H1 (cell line): Measurements from ENCODE around the gene ABCC11. TPM values are rescaled to one million over a fixed set of nuclear protein-coding genes. Genes with fewer than 3 reads are reported as not detected.
A peak's percentile ranks its signal among the peaks of the same experiment; 100 is the strongest.

Source experiments
- CTCF ChIA-PET: fragments of 300-600 bp; sonication (Branson Sonifier 250); formaldehyde crosslinking; loops from one replicate; lab custom pipeline; 2021; ENCODE audit not compliant: partially characterized antibody; lab: Charles Lee
- POLR2A ChIA-PET: fragments of 300-600 bp; sonication (Branson Sonifier 250); formaldehyde crosslinking; loops from one replicate; lab custom pipeline; 2021; ENCODE audit warnings: inconsistent platforms; ENCODE audit not compliant: partially characterized antibody; lab: Charles Lee
- DNase-seq, 2 experiments: peaks; one replicate each; pipeline versions ENCODE4 v3.0.0 to v3.0.0-alpha.2; 2010 to 2022; ENCODE audit warnings: low spot score in 2 of 2, low read depth in 1 of 2, mixed read lengths in 1 of 2
- FAIRE-seq: peaks from 2 replicates; lab custom pipeline; 2011; peaks lifted over from hg19 to GRCh38; lab: Jason Lieb, UNC
- H2AFZ ChIP-seq: 2 replicates; pipeline ENCODE4 v1.8.1; 2012; ENCODE audit warnings: low read length, inconsistent platforms
- H2AK5ac ChIP-seq: 2 replicates; pipeline ENCODE4 v1.6.1; 2013; ENCODE audit warnings: low read depth, low read length
- H2BK120ac ChIP-seq: replicated peaks from 2 replicates; pipeline ENCODE3; 2013; ENCODE audit warnings: low read depth, low read length, inconsistent platforms
- H2BK12ac ChIP-seq: 2 replicates; pipeline ENCODE4 v1.6.1; 2013; ENCODE audit warnings: low read depth, low read length
- H2BK15ac ChIP-seq: 2 replicates; pipeline ENCODE4 v1.6.1; 2013; ENCODE audit warnings: low read length
- H2BK20ac ChIP-seq: 2 replicates; pipeline ENCODE4 v1.6.1; 2013; ENCODE audit warnings: low read length
- H2BK5ac ChIP-seq: 2 replicates; pipeline ENCODE4 v1.6.1; 2013; ENCODE audit warnings: low read depth, low read length
- H3K14ac ChIP-seq: 2 replicates; pipeline ENCODE4 v1.6.1; 2013; ENCODE audit warnings: inconsistent platforms; ENCODE audit not compliant: insufficient read length
- H3K18ac ChIP-seq: 2 replicates; pipeline ENCODE4 v1.6.1; 2013; ENCODE audit warnings: low read length; ENCODE audit errors: extremely low read depth
- H3K23ac ChIP-seq: 2 replicates; pipeline ENCODE4 v1.6.1; 2013; ENCODE audit warnings: inconsistent platforms; ENCODE audit not compliant: insufficient read length
- H3K23me2 ChIP-seq: 2 replicates; pipeline ENCODE4 v1.6.1; 2013; ENCODE audit warnings: low read depth, low read length
- H3K27ac ChIP-seq: 2 replicates; pipeline ENCODE4 v1.6.1; 2011; ENCODE audit warnings: low read depth, low read length, inconsistent platforms
- H3K27me3 ChIP-seq, 4 experiments: replicated peaks in 1 of 4; 1 replicate in 1 of 4; 2 replicates in 3 of 4; pipeline versions ENCODE4 v1.6.1 to v1.8.1; 2011 to 2013; ENCODE audit warnings: low read length in 3 of 4, mild to moderate bottlenecking in 3 of 4, inconsistent platforms in 2 of 4, mixed read lengths in 2 of 4, moderate library complexity in 1 of 4; ENCODE audit not compliant: control insufficient read depth in 3 of 4, insufficient read depth in 3 of 4; ENCODE audit errors: extremely low read depth in 1 of 4
- H3K36me3 ChIP-seq, 4 experiments: 2 replicates each; pipeline versions ENCODE4 v1.6.1 to v1.8.1; 2011 to 2013; ENCODE audit warnings: mild to moderate bottlenecking in 4 of 4, low read length in 3 of 4, moderate library complexity in 2 of 4, control low read depth in 1 of 4, inconsistent platforms in 1 of 4; ENCODE audit not compliant: insufficient read depth in 4 of 4, control insufficient read depth in 2 of 4
- H3K4ac ChIP-seq: replicated peaks from 2 replicates; pipeline ENCODE3; 2013; ENCODE audit warnings: low read length, low read depth, mixed read lengths, inconsistent platforms; ENCODE audit not compliant: insufficient read length
- H3K4me1 ChIP-seq, 4 experiments: replicated peaks in 1 of 4; 1 replicate in 1 of 4; 2 replicates in 3 of 4; pipeline versions ENCODE4 v1.6.1 to v1.8.1; 2011 to 2013; ENCODE audit warnings: low read length in 3 of 4, inconsistent platforms in 2 of 4, mixed read lengths in 1 of 4; ENCODE audit not compliant: insufficient read depth in 4 of 4, control insufficient read depth in 3 of 4
- H3K4me2 ChIP-seq, 2 experiments: 2 replicates each; pipeline versions ENCODE4 v1.6.1 to v1.8.1; 2011 to 2013; ENCODE audit warnings: low read depth in 2 of 2, low read length in 2 of 2, control low read depth in 1 of 2, inconsistent platforms in 1 of 2, mild to moderate bottlenecking in 1 of 2; ENCODE audit not compliant: insufficient read depth in 1 of 2
- H3K4me3 ChIP-seq, 4 experiments: fragments of 200-600, 300-600 bp in 1 of 4; sonication (generic), shearing (Covaris generic), sonication (Bioruptor Twin) in 1 of 4; 2 replicates each; pipeline versions ENCODE4 v1.5.1 to v1.8.1; 2011 to 2016; ENCODE audit warnings: low read length in 4 of 4, low read depth in 3 of 4, control low read depth in 2 of 4, inconsistent platforms in 2 of 4, mild to moderate bottlenecking in 2 of 4, mixed read lengths in 1 of 4, moderate library complexity in 1 of 4; ENCODE audit not compliant: insufficient read depth in 2 of 4; ENCODE audit errors: extremely low read depth in 1 of 4
- H3K56ac ChIP-seq: replicated peaks from 2 replicates; pipeline ENCODE3; 2013; ENCODE audit warnings: low read depth, mild to moderate bottlenecking, mixed read lengths, low read length, inconsistent platforms; ENCODE audit not compliant: insufficient read length
- H3K79me1 ChIP-seq: 2 replicates; pipeline ENCODE4 v1.6.1; 2013; ENCODE audit warnings: low read depth, low read length, control low read depth
- H3K79me2 ChIP-seq, 2 experiments: 2 replicates each; pipeline versions ENCODE4 v1.6.1 to v1.8.1; 2012 to 2013; ENCODE audit warnings: low read length in 2 of 2, mild to moderate bottlenecking in 2 of 2, inconsistent platforms in 1 of 2; ENCODE audit not compliant: insufficient read depth in 2 of 2, control insufficient read depth in 1 of 2
- H3K9ac ChIP-seq, 4 experiments: replicated peaks in 1 of 4; 1 replicate in 1 of 4; 2 replicates in 3 of 4; pipeline versions ENCODE4 v1.6.1 to v1.8.1; 2011 to 2013; ENCODE audit warnings: low read depth in 3 of 4, low read length in 3 of 4, control low read depth in 2 of 4, mild to moderate bottlenecking in 2 of 4, moderate library complexity in 2 of 4, inconsistent platforms in 1 of 4; ENCODE audit errors: extremely low read depth in 1 of 4
- H3K9me3 ChIP-seq, 2 experiments: 2 replicates each; pipeline versions ENCODE4 v1.6.1 to v1.8.1; 2012 to 2013; ENCODE audit warnings: mild to moderate bottlenecking in 2 of 2, moderate library complexity in 2 of 2, control low read depth in 1 of 2, inconsistent platforms in 1 of 2, low read depth in 1 of 2, low read length in 1 of 2, mixed read lengths in 1 of 2; ENCODE audit not compliant: insufficient read depth in 2 of 2
- H4K20me1 ChIP-seq, 2 experiments: replicated peaks in 1 of 2; 2 replicates each; pipeline versions ENCODE3 to v1.8.1; 2011 to 2013; ENCODE audit warnings: inconsistent platforms in 2 of 2, low read length in 2 of 2, mild to moderate bottlenecking in 1 of 2; ENCODE audit not compliant: insufficient read depth in 2 of 2, control insufficient read depth in 1 of 2
- H4K5ac ChIP-seq: 2 replicates; pipeline ENCODE4 v1.6.1; 2013; ENCODE audit warnings: low read length, low read depth, mixed read lengths, inconsistent platforms; ENCODE audit not compliant: insufficient read length
- H4K8ac ChIP-seq: 2 replicates; pipeline ENCODE4 v1.8.0; 2013; ENCODE audit warnings: mild to moderate bottlenecking, moderate library complexity, low read length, inconsistent platforms; ENCODE audit not compliant: insufficient read depth; ENCODE audit errors: extremely low read depth
- H4K91ac ChIP-seq: replicated peaks from 2 replicates; pipeline ENCODE3; 2013; ENCODE audit warnings: low read length, mixed read lengths, inconsistent platforms; ENCODE audit not compliant: insufficient read length
- CBX8 ChIP-seq: fragments of 300-800, 300-1000 bp; sonication (generic); IDR thresholded peaks from 2 replicates; pipeline ENCODE4 v1.7.1; 2016; ENCODE audit warnings: low read depth, low read length, borderline replicate concordance
- EGR1 ChIP-seq: IDR thresholded peaks from 2 replicates; pipeline ENCODE4 v1.6.1; 2011; ENCODE audit warnings: low read depth, low read length, borderline replicate concordance
- GABPA ChIP-seq: IDR thresholded peaks from 2 replicates; pipeline ENCODE4 v1.6.1; 2011; ENCODE audit warnings: mild to moderate bottlenecking, low read length, moderate library complexity, borderline replicate concordance; ENCODE audit not compliant: insufficient read depth
- SUZ12 ChIP-seq: fragments of 200-600 bp; sonication (generic); IDR thresholded peaks from 2 replicates; pipeline ENCODE4 v1.6.1; 2012; ENCODE audit warnings: mild to moderate bottlenecking, inconsistent platforms, low read length, moderate library complexity, mixed read lengths
- TAF7 ChIP-seq: optimal IDR thresholded peaks from 2 replicates; pipeline ENCODE3; 2011; ENCODE audit warnings: low read depth, mild to moderate bottlenecking, inconsistent platforms, low read length, moderate library complexity, borderline replicate concordance
- WGBS, 2 experiments: shearing (Covaris generic) in 1 of 2; methylation state at CpG; one replicate each; pipeline versions ENCODE4 v1.1.6 to v1.1.7; 2013 to 2015; ENCODE audit warnings: low lambda C conversion rate in 2 of 2, mixed read lengths in 2 of 2, inconsistent platforms in 1 of 2, low coverage in 1 of 2, missing lambda C conversion rate in 1 of 2; ENCODE audit not compliant: insufficient replicate concordance in 2 of 2, insufficient coverage in 1 of 2, insufficient read length in 1 of 2; ENCODE audit errors: extremely low coverage in 1 of 2, missing lambda C conversion rate in 1 of 2; 5-methylcytosine and 5-hydroxymethylcytosine counted together
- polyA plus RNA-seq, 7 experiments: library from polyadenylated mRNA; depleted of rRNA in 3 of 7; stranded (reverse) in 5 of 7; unstranded in 2 of 7; fragments of >200 nt in 5 of 7; fragments of 200-250 nt in 2 of 7; gene quantifications; 1 replicate in 5 of 7; 2 replicates in 1 of 7; 4 replicates in 1 of 7; pipeline versions ENCODE4 v1.2.1 to v1.2.3, GENCODE V29; 2011 to 2013; ENCODE audit warnings: missing spikeins in 2 of 7, mixed read lengths in 2 of 7
- total RNA-seq: library from RNA; stranded (reverse); fragmentation: NEBNext Ultra II Directional; extraction: Animal tissue kit (Norgen Biotek cat#: 25700); gene quantifications from 2 replicates; pipeline ENCODE4 v1.2.1, GENCODE V29; 2021

ABCC11 gene
- total and polyA plus RNA-seq, 2 of the 8 experiments (the other 6 are each of a cell fraction or from before 2014, with no cell fraction given), result 0.06 TPM; not detected in 1

- Histone ChIP-seq H3K4me1 (no peaks in the 10 kb centered on the region), H2BK120ac (no peak overlapping the region), H3K56ac (no peak overlapping the region), H3K23me2 (no peaks in the 10 kb centered on the region), H2AFZ (peak overlapping the region; percentile 26; the same call in 1 of the 2 replicates), H3K27ac (no peak overlapping the region), H3K79me1 (no peaks in the 10 kb centered on the region), H4K20me1 (no peaks in the 10 kb centered on the region), H3K4me2 (no peak overlapping the region), H4K8ac (no peak overlapping the region; the same call in 1 of the 2 replicates), H3K23ac (no peak overlapping the region), H3K9me3 (no peaks in the 10 kb centered on the region), H2BK20ac (no peak overlapping the region), H2BK15ac (no peak overlapping the region), H2BK12ac (no peak overlapping the region), H4K5ac (no peak overlapping the region), H3K36me3 (no peaks in the 10 kb centered on the region), H3K14ac (no peak overlapping the region), H4K91ac (no peak overlapping the region), H3K27me3 (no peaks in the 10 kb centered on the region), H3K4ac (no peak overlapping the region), H3K9ac (no peak overlapping the region), H3K4me3 (no peak overlapping the region), H3K79me2 (no peaks in the 10 kb centered on the region), H2BK5ac (no peak overlapping the region), H2AK5ac (no peak overlapping the region), H3K18ac (no peak overlapping the region)
- POLR2A ChIA-PET, result interaction anchor here (0.6 kb wide), 1 partner anchor 103 kb away, joined by 3 read pairs; no protein-coding TSS in a partner anchor
- FAIRE-seq (no peak), DNase-seq (no peak)
- TF ChIP-seq TAF7, result no peak
- TF ChIP-seq EGR1, result no peak
- TF ChIP-seq CBX8, result no peak
- TF ChIP-seq GABPA, result no peak
- TF ChIP-seq SUZ12, result no peak
- CTCF ChIA-PET, result interaction anchor here (0.6 to 4.6 kb wide), 5 partner anchors 10 to 1108 kb away, joined by 3 to 34 read pairs (median 3); no protein-coding TSS in a partner anchor
- 92% methylated on average over 13 of the region's 13 CpGs; no CpG with 5 or more reads in 1 of the 2 experiments for WGBS, 2 experiments
Observed at GRCh38 chr16:48126801-48127644, 120.3 kb downstream of the ABCC11 start.
